SK-N-MC (cell line): ENCODE results near the gene MYO15B.

Source experiments
- EZH2 ChIP-seq: fragments of 200-600 bp; sonication (generic); IDR thresholded peaks from one replicate; pipeline ENCODE4 v1.6.1; 2017; ENCODE audit warnings: antibody characterized with exemption
- FOXP2 ChIP-seq: optimal IDR thresholded peaks from 2 replicates; pipeline ENCODE3; 2011; ENCODE audit warnings: mild to moderate bottlenecking, moderate library complexity; ENCODE audit not compliant: insufficient read depth; ENCODE audit errors: extremely low read length, control extremely low read depth
- POLR2AphosphoS5 ChIP-seq: IDR thresholded peaks from 2 replicates; pipeline ENCODE4 v1.6.1; 2012; ENCODE audit warnings: mild to moderate bottlenecking, low read depth, low read length, borderline replicate concordance

- TF ChIP-seq POLR2AphosphoS5, result no peak
- no peak for TF ChIP-seq EZH2
- no peak for TF ChIP-seq FOXP2
Measured at GRCh38 chr17:75634376-75634740, 46.8 kb downstream of the MYO15B start.
